Ishikawa (cell line): ENCODE data around the gene SUDS3.

Experiments used
- CEBPB ChIP-seq: IDR thresholded peaks from 2 replicates; pipeline ENCODE4 v1.6.1; 2012
- CREB1 ChIP-seq: IDR thresholded peaks from 2 replicates; pipeline ENCODE4 v1.6.1; 2012; ENCODE audit warnings: low read depth
- EGR1 ChIP-seq: IDR thresholded peaks from 2 replicates; pipeline ENCODE4 v1.6.1; 2012
- EP300 ChIP-seq: IDR thresholded peaks from 2 replicates; pipeline ENCODE4 v1.6.1; 2012; ENCODE audit warnings: borderline replicate concordance
- FOXM1 ChIP-seq: IDR thresholded peaks from 2 replicates; pipeline ENCODE4 v1.6.1; 2012; ENCODE audit warnings: low read depth, borderline replicate concordance
- MAX ChIP-seq: IDR thresholded peaks from 2 replicates; pipeline ENCODE4 v1.6.1; 2012
- NFIC ChIP-seq: IDR thresholded peaks from 2 replicates; pipeline ENCODE4 v1.6.1; 2012
- RAD21 ChIP-seq: IDR thresholded peaks from 2 replicates; pipeline ENCODE4 v1.6.1; 2012; ENCODE audit warnings: low read depth
- REST ChIP-seq: IDR thresholded peaks from 2 replicates; pipeline ENCODE4 v1.6.1; 2012; ENCODE audit warnings: low read depth, mild to moderate bottlenecking
- TAF1 ChIP-seq: IDR thresholded peaks from 2 replicates; pipeline ENCODE4 v1.6.1; 2012; ENCODE audit warnings: low read depth, mild to moderate bottlenecking
- TCF12 ChIP-seq: IDR thresholded peaks from 2 replicates; pipeline ENCODE4 v1.6.1; 2012; ENCODE audit warnings: low read depth
- TEAD4 ChIP-seq: IDR thresholded peaks from 2 replicates; pipeline ENCODE4 v1.6.1; 2012
- USF1 ChIP-seq: IDR thresholded peaks from 2 replicates; pipeline ENCODE4 v1.6.1; 2012
- YY1 ChIP-seq: IDR thresholded peaks from 2 replicates; pipeline ENCODE4 v1.6.1; 2012; ENCODE audit warnings: low read depth
- ZBTB7A ChIP-seq: IDR thresholded peaks from 2 replicates; pipeline ENCODE4 v1.6.1; 2012; ENCODE audit warnings: low read depth

SUDS3 gene

GRCh38 chr12:118429688-118430383 is 53.5 kb downstream of the SUDS3 start:
- TF ChIP-seq EP300 (no peak), TEAD4 (no peak)

- no peak for TF ChIP-seq CEBPB
- no peak for TF ChIP-seq NFIC
- TF ChIP-seq ZBTB7A = no peak
- TF ChIP-seq REST = no peak
- TF ChIP-seq TCF12 = no peak
- TF ChIP-seq MAX = no peak
- no peak for TF ChIP-seq RAD21
- no peak for TF ChIP-seq EGR1
- TF ChIP-seq CREB1 = no peak
- no peak for TF ChIP-seq YY1
- no peak for TF ChIP-seq FOXM1
- no peak for TF ChIP-seq EP300
- TF ChIP-seq USF1 = no peak
- TF ChIP-seq TAF1 = no peak
- TF ChIP-seq TEAD4 = no peak
Observed at GRCh38 chr12:118430516-118430915, 54.2 kb downstream of the SUDS3 start.

- TF ChIP-seq FOXM1 = no peak
- no peak for TF ChIP-seq RAD21
Observed at GRCh38 chr12:118432812-118433545, 56.6 kb downstream of the SUDS3 start.

GRCh38 chr12:118436002-118436730 is 59.8 kb downstream of the SUDS3 start:
- no peak for TF ChIP-seq FOXM1
- TF ChIP-seq RAD21 = peak; percentile 51

GRCh38 chr12:118436986-118437385 is 60.6 kb downstream of the SUDS3 start:
- TF ChIP-seq TAF1 (no peak), MAX (no peak), ZBTB7A (no peak), FOXM1 (no peak), TCF12 (no peak), USF1 (no peak), CREB1 (no peak)

GRCh38 chr12:118439068-118439467 is 62.7 kb downstream of the SUDS3 start:
- no peak for TF ChIP-seq TCF12
- no peak for TF ChIP-seq USF1
- TF ChIP-seq CREB1 = no peak
- TF ChIP-seq ZBTB7A = no peak

GRCh38 chr12:118446247-118446646 is 69.9 kb downstream of the SUDS3 start:
- TF ChIP-seq FOXM1 (no peak), CREB1 (no peak), EGR1 (no peak), TCF12 (no peak), NFIC (no peak), YY1 (no peak)
